BLaER1 (cell line): ENCODE measurements around the gene GNAO1.

ENCODE experiments used
- H3K27ac ChIP-seq: shearing (Covaris generic); formaldehyde crosslinking; 2 replicates; pipeline ENCODE4 v1.8.1; 2022
- H3K27me3 ChIP-seq: shearing (Covaris generic); formaldehyde crosslinking; 2 replicates; pipeline ENCODE4 v1.8.1; 2022
- H3K36me3 ChIP-seq: shearing (Covaris generic); formaldehyde crosslinking; 2 replicates; pipeline ENCODE4 v1.8.1; 2022
- H3K4me1 ChIP-seq: shearing (Covaris generic); formaldehyde crosslinking; 2 replicates; pipeline ENCODE4 v1.8.1; 2022
- H3K4me2 ChIP-seq: shearing (Covaris generic); formaldehyde crosslinking; 2 replicates; pipeline ENCODE4 v1.8.1; 2022
- H3K4me3 ChIP-seq: shearing (Covaris generic); formaldehyde crosslinking; 2 replicates; pipeline ENCODE4 v1.8.1; 2022
- H3K9ac ChIP-seq: shearing (Covaris generic); formaldehyde crosslinking; 2 replicates; pipeline ENCODE4 v1.8.1; 2022
- H3K9me3 ChIP-seq: shearing (Covaris generic); formaldehyde crosslinking; 2 replicates; pipeline ENCODE4 v1.8.1; 2022
- H4K20me1 ChIP-seq: shearing (Covaris generic); formaldehyde crosslinking; 2 replicates; pipeline ENCODE4 v1.8.1; 2022
- Cebpa-rat ChIP-seq: shearing (Covaris generic); IDR thresholded peaks from 2 replicates; pipeline ENCODE4 v1.8.1; 2022

The GNAO1 gene

GRCh38 chr16:56303880-56304279, 112.6 kb downstream of the GNAO1 start:
- H3K27ac ChIP-seq: no peak overlapping the region
- H4K20me1 ChIP-seq: no peaks in the 10 kb centered on the region
- H3K9me3 ChIP-seq: no peaks in the 10 kb centered on the region
- no peak overlapping the region for H3K9ac ChIP-seq
- TF ChIP-seq Cebpa-rat: no peak
- no peaks in the 10 kb centered on the region for H3K27me3 ChIP-seq
- peaks cover 30% of the 10 kb centered on the region for H3K4me1 ChIP-seq
- H3K36me3 ChIP-seq: no peaks in the 10 kb centered on the region
- H3K4me2 ChIP-seq: no peak overlapping the region
- no peak overlapping the region for H3K4me3 ChIP-seq

GRCh38 chr16:56305956-56306565, 114.8 kb downstream of the GNAO1 start:
- H3K27ac ChIP-seq: no peak overlapping the region
- H3K9ac ChIP-seq: no peak overlapping the region
- no peak overlapping the region for H3K4me3 ChIP-seq
- no peaks in the 10 kb centered on the region for H3K9me3 ChIP-seq
- peaks cover 10% of the 10 kb centered on the region for H3K4me1 ChIP-seq
- no peaks in the 10 kb centered on the region for H4K20me1 ChIP-seq
- H3K36me3 ChIP-seq: no peaks in the 10 kb centered on the region
- H3K27me3 ChIP-seq: no peaks in the 10 kb centered on the region
- TF ChIP-seq Cebpa-rat: no peak
- H3K4me2 ChIP-seq: no peak overlapping the region

- Histone ChIP-seq H3K36me3 (no peaks in the 10 kb centered on the region), H4K20me1 (no peaks in the 10 kb centered on the region), H3K27ac (no peak overlapping the region), H3K4me2 (no peak overlapping the region), H3K9ac (no peak overlapping the region), H3K9me3 (no peaks in the 10 kb centered on the region), H3K4me1 (peaks cover 9% of the 10 kb centered on the region), H3K27me3 (no peaks in the 10 kb centered on the region), H3K4me3 (no peak overlapping the region)
- TF ChIP-seq Cebpa-rat: no peak
These were observed 115.6 kb downstream of the GNAO1 start for GRCh38 chr16:56306690-56307533.

GRCh38 chr16:56307534-56307873, 116.2 kb downstream of the GNAO1 start:
- no peaks in the 10 kb centered on the region for H3K9me3 ChIP-seq

GRCh38 chr16:56309008-56309407, 117.7 kb downstream of the GNAO1 start:
- no peaks in the 10 kb centered on the region for H3K36me3 ChIP-seq
- TF ChIP-seq Cebpa-rat: no peak
- H4K20me1 ChIP-seq: no peaks in the 10 kb centered on the region
- H3K27ac ChIP-seq: no peak overlapping the region
- H3K27me3 ChIP-seq: no peaks in the 10 kb centered on the region
- H3K4me1 ChIP-seq: peaks cover 13% of the 10 kb centered on the region
- no peak overlapping the region for H3K4me3 ChIP-seq
- H3K9me3 ChIP-seq: no peaks in the 10 kb centered on the region
- no peak overlapping the region for H3K9ac ChIP-seq
- no peak overlapping the region for H3K4me2 ChIP-seq

More at GRCh38 chr16:56307534-56307873, 116.2 kb downstream of the GNAO1 start:
- TF ChIP-seq Cebpa-rat: no peak
- Histone ChIP-seq H3K27me3 (no peaks in the 10 kb centered on the region), H4K20me1 (no peaks in the 10 kb centered on the region), H3K27ac (no peak overlapping the region), H3K9ac (no peak overlapping the region), H3K4me1 (peaks cover 13% of the 10 kb centered on the region), H3K36me3 (no peaks in the 10 kb centered on the region), H3K4me3 (no peak overlapping the region), H3K4me2 (no peak overlapping the region)

- Histone ChIP-seq H3K4me3 (no peak overlapping the region), H3K4me1 (peaks cover 13% of the 10 kb centered on the region), H3K9ac (no peak overlapping the region), H3K27me3 (no peaks in the 10 kb centered on the region), H3K36me3 (no peaks in the 10 kb centered on the region), H4K20me1 (no peaks in the 10 kb centered on the region), H3K4me2 (no peak overlapping the region), H3K9me3 (no peaks in the 10 kb centered on the region), H3K27ac (no peak overlapping the region)
- TF ChIP-seq Cebpa-rat: no peak
These were observed 119.4 kb downstream of the GNAO1 start for GRCh38 chr16:56310690-56311089.

GRCh38 chr16:56311208-56312027, 120.1 kb downstream of the GNAO1 start:
- Histone ChIP-seq H3K4me1 (peaks cover 13% of the 10 kb centered on the region), H3K4me3 (no peak overlapping the region), H3K36me3 (no peaks in the 10 kb centered on the region), H3K4me2 (peak overlapping the region; percentile 16), H4K20me1 (no peaks in the 10 kb centered on the region), H3K27ac (no peak overlapping the region), H3K9me3 (no peaks in the 10 kb centered on the region), H3K9ac (no peak overlapping the region), H3K27me3 (no peaks in the 10 kb centered on the region)
- TF ChIP-seq Cebpa-rat: no peak

- Histone ChIP-seq H3K36me3 (no peaks in the 10 kb centered on the region), H3K9ac (no peak overlapping the region), H3K27me3 (no peaks in the 10 kb centered on the region), H4K20me1 (no peaks in the 10 kb centered on the region), H3K4me1 (peaks cover 13% of the 10 kb centered on the region), H3K27ac (no peak overlapping the region), H3K9me3 (no peaks in the 10 kb centered on the region), H3K4me2 (peak overlapping the region; percentile 16), H3K4me3 (no peak overlapping the region)
- no peak for TF ChIP-seq Cebpa-rat
These were observed 120.7 kb downstream of the GNAO1 start for GRCh38 chr16:56312028-56312300.

- TF ChIP-seq Cebpa-rat: no peak
- H3K4me2 ChIP-seq: no peak overlapping the region
These were observed 121.3 kb downstream of the GNAO1 start for GRCh38 chr16:56312556-56312955.

More at GRCh38 chr16:56312556-56312955, 121.3 kb downstream of the GNAO1 start:
- H4K20me1 ChIP-seq: no peaks in the 10 kb centered on the region
- no peak overlapping the region for H3K4me3 ChIP-seq
- H3K27me3 ChIP-seq: no peaks in the 10 kb centered on the region
- H3K36me3 ChIP-seq: no peaks in the 10 kb centered on the region
- peaks cover 13% of the 10 kb centered on the region for H3K4me1 ChIP-seq
- no peak overlapping the region for H3K27ac ChIP-seq
- no peaks in the 10 kb centered on the region for H3K9me3 ChIP-seq
- H3K9ac ChIP-seq: no peak overlapping the region
